Measurements from ENCODE around the gene IMPA2.
A peak's percentile ranks its signal among the peaks of the same experiment; 100 is the strongest.
"Not testable (repeated sequence)": the region's sequence is repeated elsewhere in the genome, so short reads cannot be mapped to it uniquely, and the experiment has no call there.

Gene IMPA2

GRCh38 chr18:11981192-11981542 is at the start of gene IMPA2:
Gene IMPA2, plus strand, starts transcription at chr18:11981507. Its CDS starts 163 bp downstream, at chr18:11981670.
- peak in 1 of 2 experiments; percentile 39 for DNase-seq

DNA sequence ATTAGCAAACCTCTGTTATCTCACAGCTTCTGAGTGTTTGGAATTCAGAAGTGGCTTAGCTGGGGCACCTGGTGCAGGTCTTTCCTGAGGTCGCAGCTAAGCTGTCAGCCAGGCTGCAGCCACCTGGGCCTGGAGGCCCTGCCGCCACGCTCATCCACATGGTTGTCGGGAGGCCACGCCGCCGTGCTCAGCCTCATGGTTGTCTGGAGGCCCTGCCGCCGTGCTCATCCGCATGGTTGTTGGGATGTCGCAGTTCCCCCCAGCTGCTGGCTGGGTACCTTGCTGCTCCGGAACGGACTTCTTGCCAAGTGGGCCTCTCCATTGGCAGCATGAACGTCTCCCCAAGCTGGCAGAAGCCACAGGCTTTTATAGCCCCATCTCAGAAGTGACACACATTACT is 48.9 kb upstream of the IMPA2 start:
- no peak for DNase-seq

- peak in 1 of 2 experiments; percentile 26 for DNase-seq
Measured at GRCh38 chr18:11937874-11938478, 43.3 kb upstream of the IMPA2 start.

DNA sequence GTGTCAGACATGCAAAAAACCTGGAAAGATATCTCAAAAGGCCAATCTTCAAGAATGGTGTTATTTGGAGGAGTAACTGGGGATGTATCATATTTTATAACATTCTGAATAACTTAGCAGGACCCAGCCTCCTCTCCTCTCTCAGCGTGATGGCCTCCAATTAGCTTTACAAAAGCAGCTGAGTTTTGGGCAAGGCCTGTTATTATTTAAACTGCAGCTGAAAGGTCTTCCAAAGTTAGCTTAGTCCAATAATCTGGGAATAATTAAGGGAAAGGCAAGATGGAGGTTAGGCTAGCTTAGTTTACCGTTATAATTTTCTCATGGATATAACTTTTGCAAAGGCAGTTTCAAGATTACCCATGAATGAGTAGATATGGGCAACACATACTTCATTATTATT is 40.4 kb upstream of the IMPA2 start:
- no peak for DNase-seq

GRCh38 chr18:11943551-11943950 is 37.8 kb upstream of the IMPA2 start:
- DNase-seq = no peak

GRCh38 chr18:11944252-11944651 is 37.1 kb upstream of the IMPA2 start:
- DNase-seq = no peak

GRCh38 chr18:11944786-11945185 is 36.5 kb upstream of the IMPA2 start:
- DNase-seq = no peak

GRCh38 chr18:11945834-11946659 is 35.3 kb upstream of the IMPA2 start:
- DNase-seq = not testable (repeated sequence)

DNA sequence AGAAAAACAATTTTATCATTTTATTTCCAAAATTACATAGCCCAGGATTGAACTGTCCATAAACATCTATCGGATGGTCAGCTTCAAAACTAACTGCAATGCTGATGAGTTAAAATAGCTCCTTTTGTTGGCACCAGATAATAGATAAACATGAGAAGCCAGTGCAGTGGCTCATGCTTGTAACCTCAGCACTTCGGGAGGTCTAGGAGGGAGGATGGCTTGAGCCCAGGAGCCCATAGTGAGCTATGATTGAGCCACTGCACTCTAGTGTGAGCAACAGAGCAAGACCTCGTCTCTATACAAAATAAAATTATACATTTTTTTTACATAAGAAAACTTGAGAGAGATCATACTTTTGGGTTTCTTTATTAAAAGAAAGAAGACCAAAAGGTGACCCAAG is 34.6 kb upstream of the IMPA2 start:
- DNase-seq = no peak

DNA sequence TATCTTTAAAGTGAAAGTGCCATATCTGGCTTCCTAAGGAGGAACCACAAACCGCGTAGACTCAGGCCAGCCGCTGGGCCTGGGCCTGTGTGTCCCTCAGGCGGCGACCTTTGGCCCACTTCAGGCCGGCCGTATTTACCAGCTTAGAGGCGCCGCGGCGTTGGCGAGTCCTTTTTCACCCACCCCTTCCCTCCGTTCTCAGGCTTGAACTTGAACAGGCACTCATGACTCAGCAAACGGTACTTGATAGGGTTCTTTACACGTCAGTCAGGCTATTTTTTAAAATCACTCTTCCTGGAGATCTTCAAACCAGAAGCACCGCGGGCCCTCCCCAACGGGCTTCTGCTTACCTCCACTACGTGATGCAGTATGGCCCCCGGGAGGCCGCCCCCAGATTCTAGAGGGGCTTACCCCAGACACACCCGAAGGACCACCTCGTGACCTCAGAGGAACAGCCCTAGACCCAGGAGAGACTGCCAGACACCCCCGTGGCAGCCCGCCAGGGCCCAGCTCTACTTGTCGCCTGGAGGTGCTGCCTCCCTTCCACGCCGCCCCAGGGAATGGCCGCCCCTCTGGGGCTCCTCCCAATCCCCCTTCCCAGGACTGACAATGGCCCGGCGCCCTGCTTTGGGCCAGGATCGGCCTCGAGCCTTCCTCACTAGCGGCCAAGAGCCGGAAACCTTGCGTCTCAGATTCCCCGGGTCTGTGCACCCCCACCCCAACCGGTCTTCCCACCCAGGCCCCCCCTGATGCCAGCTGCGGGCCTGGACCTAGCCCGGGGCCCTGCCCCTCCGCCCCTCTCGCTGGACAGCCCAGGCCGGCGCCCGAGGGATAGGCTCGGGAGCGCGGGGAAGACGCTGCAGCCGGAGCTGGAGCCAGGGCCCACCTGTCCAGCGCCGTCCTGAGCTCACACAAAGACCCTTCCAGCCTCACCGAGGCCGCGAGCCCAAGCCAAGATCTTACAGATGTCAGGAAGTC is 33.8 kb upstream of the IMPA2 start:
- no peak for DNase-seq

- DNase-seq = no peak
Measured at GRCh38 chr18:11948852-11949523, 32.3 kb upstream of the IMPA2 start.

GRCh38 chr18:11950824-11951223 is 30.5 kb upstream of the IMPA2 start:
- no peak for DNase-seq

- DNase-seq = no peak
Measured at GRCh38 chr18:11951390-11951851, 29.9 kb upstream of the IMPA2 start.

DNA sequence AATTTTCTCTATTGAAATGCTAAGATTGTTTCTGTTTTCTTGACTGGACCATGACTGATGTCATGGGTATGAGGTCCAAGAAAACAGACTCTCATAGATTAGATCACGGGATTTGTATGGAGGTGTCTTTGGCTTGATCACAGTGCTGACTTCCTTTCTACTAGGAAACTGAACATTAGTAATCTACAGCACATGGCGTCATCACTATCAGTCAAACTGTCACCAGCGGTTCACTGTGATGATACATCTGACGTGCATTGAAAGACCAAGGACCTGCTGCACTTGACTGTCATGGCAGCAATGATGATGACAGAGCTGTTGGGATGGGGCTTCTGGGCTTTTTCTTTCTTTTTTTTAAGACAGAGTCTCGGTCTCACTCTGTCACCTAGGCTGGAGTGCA is 28.2 kb upstream of the IMPA2 start:
- DNase-seq = no peak

DNA sequence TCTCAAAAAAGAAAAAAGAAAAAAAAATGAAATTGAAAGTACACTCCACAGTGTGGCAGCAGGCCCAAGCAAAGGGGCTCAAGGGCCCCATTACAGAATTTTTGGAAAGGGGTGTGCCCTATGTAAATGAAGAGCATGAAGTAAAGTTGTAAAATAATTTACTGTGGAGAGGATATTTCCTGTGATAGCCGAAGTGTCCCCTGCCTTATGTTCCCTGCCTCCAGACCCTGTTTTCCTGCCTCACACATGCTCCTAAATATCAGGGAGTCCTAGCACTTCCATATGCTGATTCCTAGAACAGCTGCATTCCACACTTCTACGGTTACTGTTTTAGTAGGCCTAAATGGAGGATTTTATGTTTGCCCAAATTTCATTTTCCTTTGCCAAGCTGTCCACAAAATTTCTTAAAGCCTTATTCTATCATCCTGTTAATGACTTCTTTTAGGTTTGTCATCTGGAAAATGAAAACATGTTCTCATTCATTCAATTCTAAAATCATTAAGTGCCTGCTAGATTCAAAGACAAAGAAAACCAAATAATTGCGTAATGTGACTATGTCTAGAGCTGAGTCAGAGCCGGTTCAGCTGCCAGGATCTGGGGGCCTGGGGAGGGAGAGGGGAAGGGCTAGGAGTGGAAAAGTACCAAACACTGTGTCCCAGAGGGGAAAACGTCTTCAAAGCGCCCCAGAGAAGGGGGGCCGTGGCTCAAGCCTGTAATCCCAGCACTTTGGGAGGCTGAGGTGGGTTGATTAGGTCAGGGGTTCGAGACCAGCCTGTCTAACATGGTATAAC is 25.9 kb upstream of the IMPA2 start:
- DNase-seq = no peak

- DNase-seq = no peak
Measured at GRCh38 chr18:11956371-11957308, 24.7 kb upstream of the IMPA2 start.

DNA sequence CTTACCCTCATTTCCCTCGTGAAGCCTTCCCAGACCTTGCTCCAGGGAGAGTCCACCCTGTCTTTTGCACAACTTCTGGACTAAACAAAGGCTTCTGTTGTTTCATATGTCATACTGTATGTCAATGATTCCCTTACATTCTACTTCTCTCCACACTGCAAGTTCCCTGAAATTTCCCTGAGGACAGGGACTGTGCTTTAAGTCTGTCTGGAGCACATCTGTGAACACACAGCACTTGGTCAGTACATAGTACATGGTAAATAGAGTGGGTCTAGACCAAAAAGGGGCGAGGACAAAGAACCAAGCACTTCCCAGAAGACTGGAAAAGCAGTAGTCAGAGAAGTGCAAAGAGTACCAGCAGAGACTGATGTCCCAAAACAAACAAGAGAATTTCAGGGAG is 23.7 kb upstream of the IMPA2 start:
- no peak for DNase-seq

DNA sequence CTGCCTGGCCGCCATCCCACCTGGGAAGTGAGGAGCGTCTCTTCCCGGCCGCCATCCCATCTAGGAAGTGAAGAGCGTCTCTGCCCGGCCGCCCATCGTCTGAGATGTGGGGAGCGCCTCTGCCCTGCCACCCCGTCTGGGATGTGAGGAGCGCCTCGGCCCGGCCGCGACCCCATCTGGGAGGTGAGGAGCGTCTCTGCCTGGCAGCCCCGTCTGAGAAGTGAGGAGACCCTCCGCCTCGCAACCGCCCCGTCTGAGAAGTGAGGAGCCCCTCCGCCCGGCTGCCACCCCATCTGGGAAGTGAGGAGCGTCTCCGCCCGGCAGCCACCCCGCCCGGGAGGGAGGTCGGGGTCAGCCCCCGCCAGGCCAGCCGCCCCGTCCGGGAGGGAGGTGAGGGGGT is 21.7 kb upstream of the IMPA2 start:
- DNase-seq = not testable (repeated sequence)

GRCh38 chr18:11960743-11961380 is 20.4 kb upstream of the IMPA2 start:
- DNase-seq = no peak

GRCh38 chr18:11962597-11962996 is 18.7 kb upstream of the IMPA2 start:
- DNase-seq = no peak

Measured in cerebellar nuclear complex (tissue), 1 donor.